Right atrium auricular region (tissue), 2 donors: ENCODE results near the gene PKP4. TPM values are rescaled to one million over a fixed set of nuclear protein-coding genes. Genes with fewer than 3 reads are reported as not detected.

ENCODE experiments used
- DNase-seq: peaks from one replicate; pipeline ENCODE4 v3.0.0-alpha.2; 2019; ENCODE audit warnings: low spot score
- H3K27ac ChIP-seq, 2 donors: fragments of 200-600 bp; sonication (generic); 1 replicate in 1 of 2; 2 replicates in 1 of 2; pipeline ENCODE4 v1.5.1; 2016 to 2019
- H3K27me3 ChIP-seq, 2 donors: fragments of 200-600 bp; sonication (generic); one replicate each; pipeline versions ENCODE4 v1.5.1 to v1.6.0; 2017 to 2019
- H3K36me3 ChIP-seq: fragments of 200-600 bp; sonication (generic); one replicate; pipeline ENCODE4 v1.5.1; 2016
- H3K4me1 ChIP-seq, 2 donors: fragments of 200-600 bp; sonication (generic); one replicate each; pipeline versions ENCODE4 v1.5.1 to v1.6.0; 2017 to 2019
- H3K4me3 ChIP-seq, 2 donors: fragments of 200-600 bp; sonication (generic); 1 replicate in 1 of 2; 2 replicates in 1 of 2; pipeline ENCODE4 v1.5.1; 2017 to 2019; ENCODE audit warnings: mild to moderate bottlenecking in 1 of 2, moderate library complexity in 1 of 2
- H3K9me3 ChIP-seq, 2 donors: fragments of 200-600 bp; sonication (generic); one replicate each; pipeline ENCODE4 v1.5.1; 2019
- total RNA-seq, 2 donors: library from RNA; depleted of rRNA; stranded (reverse); fragments of >200 nt; gene quantifications; one replicate each; pipeline ENCODE4 v1.1.0, GENCODE V29; 2016
- TF ChIP-seq, protein P1 (sequence below), 2 donors: fragments of 200-600 bp; sonication (generic); IDR thresholded peaks; one replicate each; pipeline ENCODE4 v1.5.1; 2019; ENCODE audit warnings: antibody characterized with exemption in 2 of 2

The PKP4 gene
- total RNA-seq, 2 donors from 2014 or later: 36.2 to 39.2 TPM

DNA sequence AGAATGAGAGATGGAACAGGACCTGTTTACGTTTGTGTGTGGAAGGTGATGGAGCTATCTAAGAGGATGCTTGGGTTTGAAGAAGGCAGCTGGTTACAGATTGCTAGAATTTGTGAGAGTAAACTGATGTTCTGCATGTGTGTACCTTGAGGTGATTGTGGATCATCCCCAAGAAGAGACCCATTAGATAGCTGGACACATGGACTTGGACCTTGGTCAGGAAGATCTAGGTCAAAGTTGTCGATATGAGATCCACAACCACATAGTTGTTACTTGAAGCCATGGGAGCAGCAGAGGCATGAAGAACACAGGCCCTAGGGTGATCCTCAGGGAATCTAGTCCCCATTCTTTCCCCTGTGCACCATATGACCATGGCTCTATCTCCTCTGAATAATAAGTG is 101.0 kb downstream of the PKP4 start:
- no peaks in the 10 kb centered on the region for H3K27me3 ChIP-seq
- no peaks in the 10 kb centered on the region for H3K36me3 ChIP-seq
- TF ChIP-seq, protein P1, sequence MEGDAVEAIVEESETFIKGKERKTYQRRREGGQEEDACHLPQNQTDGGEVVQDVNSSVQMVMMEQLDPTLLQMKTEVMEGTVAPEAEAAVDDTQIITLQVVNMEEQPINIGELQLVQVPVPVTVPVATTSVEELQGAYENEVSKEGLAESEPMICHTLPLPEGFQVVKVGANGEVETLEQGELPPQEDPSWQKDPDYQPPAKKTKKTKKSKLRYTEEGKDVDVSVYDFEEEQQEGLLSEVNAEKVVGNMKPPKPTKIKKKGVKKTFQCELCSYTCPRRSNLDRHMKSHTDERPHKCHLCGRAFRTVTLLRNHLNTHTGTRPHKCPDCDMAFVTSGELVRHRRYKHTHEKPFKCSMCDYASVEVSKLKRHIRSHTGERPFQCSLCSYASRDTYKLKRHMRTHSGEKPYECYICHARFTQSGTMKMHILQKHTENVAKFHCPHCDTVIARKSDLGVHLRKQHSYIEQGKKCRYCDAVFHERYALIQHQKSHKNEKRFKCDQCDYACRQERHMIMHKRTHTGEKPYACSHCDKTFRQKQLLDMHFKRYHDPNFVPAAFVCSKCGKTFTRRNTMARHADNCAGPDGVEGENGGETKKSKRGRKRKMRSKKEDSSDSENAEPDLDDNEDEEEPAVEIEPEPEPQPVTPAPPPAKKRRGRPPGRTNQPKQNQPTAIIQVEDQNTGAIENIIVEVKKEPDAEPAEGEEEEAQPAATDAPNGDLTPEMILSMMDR (IDR thresholded peaks at IDR 0.05): no peak
- H3K27ac ChIP-seq: no peak overlapping the region
- no peaks in the 10 kb centered on the region for H3K4me1 ChIP-seq
- no peaks in the 10 kb centered on the region for H3K9me3 ChIP-seq
- H3K4me3 ChIP-seq: no peak overlapping the region
- no peak for DNase-seq

DNA sequence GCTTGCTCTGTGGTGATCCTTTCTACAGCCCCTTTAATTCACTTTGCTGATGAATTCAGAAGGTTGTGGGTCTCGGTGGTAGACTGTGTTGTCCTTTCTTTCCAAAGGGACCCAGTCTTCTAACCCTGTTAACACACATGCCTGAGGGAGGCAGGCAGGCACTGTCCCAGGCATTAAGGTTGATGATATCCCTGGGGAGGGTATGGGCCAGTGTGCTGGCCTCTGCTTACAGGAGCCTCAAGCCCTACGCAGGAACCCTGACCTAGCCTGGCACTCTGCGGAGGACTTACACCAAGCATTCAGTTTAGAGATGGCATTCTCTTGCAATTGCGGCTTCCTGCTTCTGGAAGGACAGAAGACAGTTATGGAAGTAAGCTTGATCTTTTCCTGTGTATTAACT is 102.5 kb downstream of the PKP4 start:
- no peaks in the 10 kb centered on the region for H3K27me3 ChIP-seq
- no peak for DNase-seq
- H3K4me3 ChIP-seq: no peak overlapping the region
- H3K9me3 ChIP-seq: no peaks in the 10 kb centered on the region
- TF ChIP-seq, protein P1 (IDR thresholded peaks at IDR 0.05): no peak
- no peak overlapping the region for H3K27ac ChIP-seq
- H3K4me1 ChIP-seq: no peaks in the 10 kb centered on the region
- H3K36me3 ChIP-seq: no peaks in the 10 kb centered on the region

DNA sequence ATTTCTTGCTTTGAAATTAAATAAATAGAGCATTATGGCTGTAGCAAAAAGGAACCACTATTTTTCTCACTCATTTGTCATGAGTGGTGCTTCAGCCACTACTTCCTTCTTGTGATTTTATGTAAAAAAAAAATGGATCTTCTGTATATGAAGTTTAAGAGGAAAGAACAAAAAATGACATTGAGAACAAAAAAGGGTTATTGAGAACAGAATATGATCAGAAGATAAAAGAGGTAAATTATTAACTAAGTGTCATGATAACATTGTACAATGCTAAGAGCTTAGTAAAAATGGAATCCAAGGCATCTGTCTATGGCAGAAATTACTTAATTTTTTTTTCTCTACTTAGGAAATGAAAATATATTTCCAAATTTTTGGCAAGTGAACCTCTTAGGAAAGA is 103.5 kb downstream of the PKP4 start:
- H3K9me3 ChIP-seq: no peaks in the 10 kb centered on the region
- H3K27ac ChIP-seq: no peak overlapping the region
- TF ChIP-seq, protein P1 (IDR thresholded peaks at IDR 0.05): no peak
- DNase-seq: no peak
- H3K27me3 ChIP-seq: no peaks in the 10 kb centered on the region
- H3K4me1 ChIP-seq: no peaks in the 10 kb centered on the region
- no peak overlapping the region for H3K4me3 ChIP-seq
- H3K36me3 ChIP-seq: no peaks in the 10 kb centered on the region

DNA sequence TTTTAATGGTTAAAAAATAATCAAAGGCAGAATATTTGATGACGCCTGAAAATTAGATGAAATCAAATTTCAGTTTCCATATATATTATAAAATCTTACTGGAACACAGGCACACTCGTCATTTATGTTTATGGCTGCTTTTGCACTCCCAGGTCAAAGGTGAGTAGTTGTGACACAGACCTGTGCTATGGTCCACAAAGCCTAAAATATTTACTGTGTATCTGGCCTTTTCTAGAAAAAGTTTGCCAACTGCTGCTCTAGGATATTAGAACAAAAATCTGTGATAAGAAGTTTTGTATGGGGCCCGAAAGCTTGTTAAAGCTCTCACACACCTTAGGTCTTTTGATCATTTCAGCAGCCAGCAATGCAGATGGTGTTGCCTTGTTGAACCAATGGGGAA is 104.3 kb downstream of the PKP4 start:
- Histone ChIP-seq H3K27me3 (no peaks in the 10 kb centered on the region), H3K4me3 (no peak overlapping the region), H3K27ac (no peak overlapping the region), H3K36me3 (no peaks in the 10 kb centered on the region), H3K4me1 (no peaks in the 10 kb centered on the region), H3K9me3 (no peaks in the 10 kb centered on the region)
- no peak for DNase-seq
- TF ChIP-seq, protein P1 (IDR thresholded peaks at IDR 0.05): no peak

DNA sequence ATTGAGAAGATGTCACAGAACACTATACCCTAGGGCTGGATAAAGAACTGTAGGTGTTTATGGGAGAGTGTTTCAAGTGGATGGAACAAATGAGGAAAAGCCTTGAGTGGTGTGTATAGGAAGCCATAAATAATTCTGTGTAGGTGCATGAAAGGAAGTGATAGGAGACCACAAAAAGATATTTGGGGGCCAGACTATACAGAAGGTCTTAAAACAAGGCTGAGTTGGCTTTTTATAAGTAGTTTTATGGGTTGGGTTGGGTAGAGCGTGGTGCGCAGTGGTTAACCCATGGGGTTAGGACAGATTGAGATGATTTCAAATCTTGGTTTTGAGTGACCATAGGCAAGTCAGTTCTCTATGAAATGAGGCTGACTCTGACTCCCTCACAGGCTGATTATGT is 110.5 kb downstream of the PKP4 start:
- H3K9me3 ChIP-seq: no peaks in the 10 kb centered on the region
- no peaks in the 10 kb centered on the region for H3K27me3 ChIP-seq
- no peak overlapping the region for H3K27ac ChIP-seq
- H3K36me3 ChIP-seq: no peaks in the 10 kb centered on the region
- no peak overlapping the region for H3K4me3 ChIP-seq
- no peaks in the 10 kb centered on the region for H3K4me1 ChIP-seq
- TF ChIP-seq, protein P1 (IDR thresholded peaks at IDR 0.05): no peak
- DNase-seq: no peak

DNA sequence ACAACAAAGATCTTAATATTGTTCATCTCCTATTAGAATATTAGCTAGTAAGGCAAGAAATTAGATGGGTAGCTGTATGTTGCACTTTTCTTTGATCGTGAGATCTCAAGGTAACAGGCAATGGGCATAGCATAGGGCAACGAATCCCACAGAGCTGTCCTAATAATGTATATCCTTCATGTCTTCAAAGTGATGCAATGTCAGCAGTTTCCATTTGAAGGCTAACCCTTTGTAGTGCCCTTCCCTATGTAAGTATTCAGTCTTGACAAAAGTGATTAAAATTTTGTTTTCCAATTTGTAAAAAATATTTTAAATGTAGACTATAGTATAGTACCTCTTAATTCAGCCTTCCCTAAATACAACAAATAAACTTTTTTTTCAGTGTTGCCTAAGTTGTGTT is 112.5 kb downstream of the PKP4 start:
- no peak for DNase-seq
- Histone ChIP-seq H3K27me3 (no peaks in the 10 kb centered on the region), H3K36me3 (no peaks in the 10 kb centered on the region), H3K4me3 (no peak overlapping the region), H3K27ac (no peak overlapping the region), H3K4me1 (no peaks in the 10 kb centered on the region), H3K9me3 (no peaks in the 10 kb centered on the region)
- TF ChIP-seq, protein P1 (IDR thresholded peaks at IDR 0.05): no peak
